Thoracic aorta (tissue), 2 donors: ENCODE measurements around the gene FITM1. TPM values are rescaled to one million over a fixed set of nuclear protein-coding genes. Genes with fewer than 3 reads are reported as not detected.

Experiments used
- ATAC-seq: fragments of 150-250 bp; one replicate; pipeline ENCODE4 v1.8.0; 2017; ENCODE audit warnings: low read depth; ENCODE audit not compliant: insufficient number of reproducible peaks, low FRiP score
- DNase-seq: peaks from one replicate; pipeline ENCODE4 v3.0.0-alpha.2; 2020; ENCODE audit warnings: low spot score
- H3K27ac ChIP-seq, 2 donors: fragments of 200-600 bp; sonication (generic); 1 replicate in 1 of 2; 2 replicates in 1 of 2; pipeline ENCODE4 v1.5.1; 2016; ENCODE audit warnings: mild to moderate bottlenecking in 2 of 2, moderate library complexity in 2 of 2
- H3K27me3 ChIP-seq: fragments of 200-600 bp; sonication (generic); replicated peaks from 2 replicates; pipeline ENCODE4 v1.6.0; 2016; ENCODE audit warnings: mild to moderate bottlenecking; ENCODE audit not compliant: insufficient read depth
- H3K36me3 ChIP-seq: fragments of 200-600 bp; sonication (generic); one replicate; pipeline ENCODE4 v1.5.1; 2016
- H3K4me1 ChIP-seq, 2 donors: fragments of 200-600 bp; sonication (generic); 1 replicate in 1 of 2; 2 replicates in 1 of 2; pipeline versions ENCODE4 v1.5.1 to v1.6.0; 2016; ENCODE audit warnings: low read depth in 2 of 2, mild to moderate bottlenecking in 1 of 2; ENCODE audit not compliant: control insufficient read depth in 1 of 2
- H3K4me3 ChIP-seq: fragments of 200-600 bp; sonication (generic); 2 replicates; pipeline ENCODE4 v1.5.1; 2016; ENCODE audit warnings: mild to moderate bottlenecking
- H3K9me3 ChIP-seq: fragments of 200-600 bp; sonication (generic); 2 replicates; pipeline ENCODE4 v1.5.1; 2016
- CTCF ChIP-seq: fragments of 200-600 bp; sonication (generic); IDR thresholded peaks from one replicate; pipeline ENCODE4 v1.5.1; 2019; ENCODE audit warnings: antibody characterized with exemption
- total RNA-seq, 2 donors: library from RNA; depleted of rRNA; stranded (reverse); fragments of >200 nt; gene quantifications; one replicate each; pipeline versions ENCODE4 v1.1.0 to v1.2.3, GENCODE V29; 2016

FITM1 gene
- total RNA-seq, 2 donors from 2014 or later = 0.78 TPM; not detected in 1

- Histone ChIP-seq H3K9me3 (no peaks in the 10 kb centered on the region), H3K4me3 (peak overlapping the region; percentile 90), H3K36me3 (peaks cover 63% of the 10 kb centered on the region), H3K27ac (peak overlapping the region; percentile 87 to 88), H3K27me3 (no peaks in the 10 kb centered on the region), H3K4me1 (peaks cover 15 to 38% of the 10 kb centered on the region in 2 donors)
- TF ChIP-seq CTCF = no peak
- no peak for ATAC-seq
- DNase-seq = no peak
Measured at GRCh38 chr14:24162093-24162492, 31.6 kb downstream of the FITM1 start.

- Histone ChIP-seq H3K4me3 (no peak overlapping the region), H3K4me1 (peaks cover 15 to 38% of the 10 kb centered on the region in 2 donors), H3K9me3 (no peaks in the 10 kb centered on the region), H3K27ac (no peak overlapping the region), H3K27me3 (no peaks in the 10 kb centered on the region), H3K36me3 (peaks cover 48% of the 10 kb centered on the region)
- no peak for DNase-seq
- no peak for ATAC-seq
- no peak for TF ChIP-seq CTCF
Measured at GRCh38 chr14:24164518-24164991, 34.1 kb downstream of the FITM1 start.

GRCh38 chr14:24165785-24166184 is 35.3 kb downstream of the FITM1 start:
- no peak overlapping the region for H3K27ac ChIP-seq
- H3K9me3 ChIP-seq = no peaks in the 10 kb centered on the region
- H3K4me3 ChIP-seq = no peak overlapping the region
- peaks cover 15 to 34% of the 10 kb centered on the region in 2 donors for H3K4me1 ChIP-seq
- no peak for DNase-seq
- peaks cover 43% of the 10 kb centered on the region for H3K36me3 ChIP-seq
- no peaks in the 10 kb centered on the region for H3K27me3 ChIP-seq
- ATAC-seq = no peak
- TF ChIP-seq CTCF = no peak

- Histone ChIP-seq H3K4me1 (peaks cover 8 to 33% of the 10 kb centered on the region in 2 donors), H3K9me3 (no peaks in the 10 kb centered on the region), H3K4me3 (no peak overlapping the region), H3K27ac (no peak overlapping the region), H3K36me3 (peaks cover 43% of the 10 kb centered on the region), H3K27me3 (no peaks in the 10 kb centered on the region)
- DNase-seq (no peak), ATAC-seq (no peak)
- TF ChIP-seq CTCF = no peak
Measured at GRCh38 chr14:24167469-24168114, 37.1 kb downstream of the FITM1 start.

GRCh38 chr14:24171422-24172260 is 41.2 kb downstream of the FITM1 start, which contains the start of gene REC8:
Gene REC8, plus strand, starts transcription at chr14:24172080. Its CDS starts 473 bp downstream, at chr14:24172553.
- Histone ChIP-seq H3K36me3 (peaks cover 3% of the 10 kb centered on the region), H3K4me1 (peaks cover 0 to 13% of the 10 kb centered on the region in 2 donors), H3K4me3 (peak within 1 kb of the TSS; percentile 69), H3K9me3 (no peaks in the 10 kb centered on the region), H3K27me3 (no peaks in the 10 kb centered on the region), H3K27ac (no peak within 1 kb of the TSS)
- DNase-seq = peak; percentile 38
- no peak for TF ChIP-seq CTCF
- no peak for ATAC-seq
